ENCODE data around the gene AIMP1. TPM values are rescaled to one million over a fixed set of nuclear protein-coding genes. Genes with fewer than 3 reads are reported as not detected.
A peak's percentile ranks its signal among the peaks of the same experiment; 100 is the strongest.

The AIMP1 gene
- total RNA-seq, 1 experiment from 2014 or later, result 45.8 TPM

DNA sequence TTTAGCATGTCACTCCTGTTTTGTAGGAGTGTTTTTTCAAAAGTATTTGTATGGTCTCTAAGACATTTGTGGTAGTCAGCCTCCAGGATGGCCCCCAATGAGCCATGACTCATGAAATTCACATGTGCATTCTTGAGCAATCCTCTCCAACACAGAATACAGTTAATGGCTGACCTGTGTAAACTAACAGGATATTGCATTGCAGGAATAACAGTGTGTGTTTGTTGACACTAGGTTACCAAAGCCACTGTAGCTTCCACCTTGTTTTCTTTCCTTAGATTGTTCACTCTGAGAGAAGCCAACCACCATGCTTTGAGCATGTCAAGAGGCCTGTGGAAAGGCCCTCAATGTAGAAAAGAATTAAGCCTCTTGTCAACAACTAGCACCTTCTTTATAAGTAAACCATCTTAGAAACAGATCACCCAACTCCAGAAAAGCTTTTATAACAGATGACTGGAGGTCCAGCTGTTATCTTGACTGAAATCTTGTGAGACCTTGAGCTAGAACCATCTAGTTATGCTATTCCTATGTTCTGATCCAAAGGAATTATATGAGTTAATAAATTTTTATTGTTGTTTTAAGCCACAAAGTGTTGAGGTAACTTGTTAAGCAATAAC, 28.9 kb upstream of the AIMP1 start:
- ChIA-PET POLR2A (interaction anchor here (0.5 kb wide), 1 partner anchor 28 kb away, joined by 7 read pairs; the partner anchor contains the start of gene TBCK), CTCF (no interaction called here)
- ATAC-seq (no peak), DNase-seq (ENCODE audit: low read depth, low spot score) (peak; percentile 17)
- Histone ChIP-seq H3K4me1 (ENCODE audit: control insufficient read depth, insufficient read depth, low read length) (no peaks in the 10 kb centered on the region), H3K4me3 (ENCODE audit: low read depth in 2 of 2, low read length in 2 of 2) (no peak overlapping the region), H3K9me3 (ENCODE audit: control insufficient read depth, insufficient read depth, low read depth, low read length) (no peaks in the 10 kb centered on the region), H3K27me3 (ENCODE audit: control insufficient read depth, insufficient read depth, low read length) (no peaks in the 10 kb centered on the region), H3K36me3 (ENCODE audit: control insufficient read depth, insufficient read depth, low read length) (no peaks in the 10 kb centered on the region), H3K27ac (ENCODE audit: low read length) (no peak overlapping the region)
- intact Hi-C loops (cut with micrococcal nuclease; ENCODE audit: unreplicated experiment) (no loop called here), in situ Hi-C loops (cut with HindIII; ENCODE audit: low pct_unique_long_range_greater_than_20kb, low sequenced_read_pairs) (no loop called here)
- no TSS peak for BruUV-seq (replicated peaks)
- TF ChIP-seq SIN3A (IDR thresholded peaks at IDR 0.05; ENCODE audit: borderline replicate concordance, insufficient read depth, low read depth, low read length) (no peak), POLR2AphosphoS5 (IDR thresholded peaks at IDR 0.05; ENCODE audit: low read depth, low read length) (no peak), REST (IDR thresholded peaks at IDR 0.05; ENCODE audit: insufficient read depth in 1 of 2, low read depth in 2 of 2, low read length in 1 of 2) (no peak), TCF7L2 (IDR thresholded peaks at IDR 0.05; ENCODE audit: low read depth, low read length) (no peak)
- TF ChIP-seq, protein P1, sequence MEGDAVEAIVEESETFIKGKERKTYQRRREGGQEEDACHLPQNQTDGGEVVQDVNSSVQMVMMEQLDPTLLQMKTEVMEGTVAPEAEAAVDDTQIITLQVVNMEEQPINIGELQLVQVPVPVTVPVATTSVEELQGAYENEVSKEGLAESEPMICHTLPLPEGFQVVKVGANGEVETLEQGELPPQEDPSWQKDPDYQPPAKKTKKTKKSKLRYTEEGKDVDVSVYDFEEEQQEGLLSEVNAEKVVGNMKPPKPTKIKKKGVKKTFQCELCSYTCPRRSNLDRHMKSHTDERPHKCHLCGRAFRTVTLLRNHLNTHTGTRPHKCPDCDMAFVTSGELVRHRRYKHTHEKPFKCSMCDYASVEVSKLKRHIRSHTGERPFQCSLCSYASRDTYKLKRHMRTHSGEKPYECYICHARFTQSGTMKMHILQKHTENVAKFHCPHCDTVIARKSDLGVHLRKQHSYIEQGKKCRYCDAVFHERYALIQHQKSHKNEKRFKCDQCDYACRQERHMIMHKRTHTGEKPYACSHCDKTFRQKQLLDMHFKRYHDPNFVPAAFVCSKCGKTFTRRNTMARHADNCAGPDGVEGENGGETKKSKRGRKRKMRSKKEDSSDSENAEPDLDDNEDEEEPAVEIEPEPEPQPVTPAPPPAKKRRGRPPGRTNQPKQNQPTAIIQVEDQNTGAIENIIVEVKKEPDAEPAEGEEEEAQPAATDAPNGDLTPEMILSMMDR (IDR thresholded peaks at IDR 0.05), result no peak

DNA sequence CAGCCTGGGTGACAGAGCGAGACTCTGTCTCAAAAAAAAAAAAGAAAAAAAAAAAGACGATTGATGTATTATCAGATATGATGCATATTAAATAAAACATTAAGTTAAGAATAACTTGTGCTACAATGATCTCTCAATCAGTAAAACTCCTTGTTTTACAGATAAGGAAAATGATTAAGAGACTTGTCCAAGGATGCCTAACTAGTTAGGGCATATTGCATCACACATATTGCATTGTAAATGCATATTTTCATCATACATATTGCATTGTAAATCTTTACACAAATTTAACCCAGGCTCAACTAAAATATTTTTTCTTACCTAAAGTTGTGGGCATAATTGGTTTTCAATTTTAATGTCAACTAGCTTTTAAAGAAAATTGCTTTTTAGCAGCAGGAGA, 26.6 kb upstream of the AIMP1 start:
- H3K36me3 ChIP-seq (ENCODE audit: control insufficient read depth, insufficient read depth, low read length), result 0 out of 2 replicates have a peak, but pooled peaks cover under 1% of the 10 kb centered on the region
- in situ Hi-C loops (cut with HindIII; ENCODE audit: low pct_unique_long_range_greater_than_20kb, low sequenced_read_pairs), result no loop called here
- intact Hi-C loops (cut with micrococcal nuclease; ENCODE audit: unreplicated experiment), result no loop called here
- no TSS peak for BruUV-seq (replicated peaks)
- no peak overlapping the region for H3K27ac ChIP-seq (ENCODE audit: low read length)
- no peaks in the 10 kb centered on the region for H3K27me3 ChIP-seq (ENCODE audit: control insufficient read depth, insufficient read depth, low read length)
- H3K4me3 ChIP-seq (ENCODE audit: low read depth in 2 of 2, low read length in 2 of 2), result no peak overlapping the region
- ChIA-PET CTCF (no interaction called here), POLR2A (no interaction called here)
- no peaks in the 10 kb centered on the region for H3K4me1 ChIP-seq (ENCODE audit: control insufficient read depth, insufficient read depth, low read length)
- no peaks in the 10 kb centered on the region for H3K9me3 ChIP-seq (ENCODE audit: control insufficient read depth, insufficient read depth, low read depth, low read length)
- DNase-seq (ENCODE audit: low read depth, low spot score), result no peak
- ATAC-seq, result no peak
- TF ChIP-seq SIN3A (IDR thresholded peaks at IDR 0.05; ENCODE audit: borderline replicate concordance, insufficient read depth, low read depth, low read length) (no peak), TCF7L2 (IDR thresholded peaks at IDR 0.05; ENCODE audit: low read depth, low read length) (no peak), REST (IDR thresholded peaks at IDR 0.05; ENCODE audit: insufficient read depth in 1 of 2, low read depth in 2 of 2, low read length in 1 of 2) (no peak), POLR2AphosphoS5 (IDR thresholded peaks at IDR 0.05; ENCODE audit: low read depth, low read length) (no peak)
- TF ChIP-seq, protein P1 (IDR thresholded peaks at IDR 0.05), result no peak
